Panc1 (cell line): ENCODE measurements around the gene GMPR.

Experiments
- POLR2AphosphoS5 ChIP-seq: IDR thresholded peaks from 2 replicates; pipeline ENCODE4 v1.6.1; 2012; ENCODE audit warnings: mild to moderate bottlenecking, low read depth, low read length, moderate library complexity
- REST ChIP-seq, 2 experiments: IDR thresholded peaks; 2 replicates each; pipeline ENCODE4 v1.6.1; 2011 to 2012; ENCODE audit warnings: low read depth in 2 of 2, control low read depth in 1 of 2, low read length in 1 of 2, mild to moderate bottlenecking in 1 of 2, moderate library complexity in 1 of 2; ENCODE audit not compliant: insufficient read depth in 1 of 2
- SIN3A ChIP-seq: IDR thresholded peaks from 2 replicates; pipeline ENCODE4 v1.6.1; 2012; ENCODE audit warnings: low read depth, mild to moderate bottlenecking, low read length, moderate library complexity, borderline replicate concordance; ENCODE audit not compliant: insufficient read depth
- TCF7L2 ChIP-seq: IDR thresholded peaks from 2 replicates; pipeline ENCODE4 v1.6.1; 2011; ENCODE audit warnings: mild to moderate bottlenecking, low read depth, low read length, inconsistent platforms
- TF ChIP-seq, protein P1 (sequence below): fragments of 450-650 bp; IDR thresholded peaks from 2 replicates; pipeline ENCODE4 v1.5.1; 2017; ENCODE audit warnings: mild to moderate bottlenecking

- TF ChIP-seq POLR2AphosphoS5, result no peak
- TF ChIP-seq REST (IDR thresholded peaks at IDR 0.05; ENCODE audit: insufficient read depth in 1 of 2, low read depth in 2 of 2, low read length in 1 of 2), result no peak
- TF ChIP-seq, protein P1, sequence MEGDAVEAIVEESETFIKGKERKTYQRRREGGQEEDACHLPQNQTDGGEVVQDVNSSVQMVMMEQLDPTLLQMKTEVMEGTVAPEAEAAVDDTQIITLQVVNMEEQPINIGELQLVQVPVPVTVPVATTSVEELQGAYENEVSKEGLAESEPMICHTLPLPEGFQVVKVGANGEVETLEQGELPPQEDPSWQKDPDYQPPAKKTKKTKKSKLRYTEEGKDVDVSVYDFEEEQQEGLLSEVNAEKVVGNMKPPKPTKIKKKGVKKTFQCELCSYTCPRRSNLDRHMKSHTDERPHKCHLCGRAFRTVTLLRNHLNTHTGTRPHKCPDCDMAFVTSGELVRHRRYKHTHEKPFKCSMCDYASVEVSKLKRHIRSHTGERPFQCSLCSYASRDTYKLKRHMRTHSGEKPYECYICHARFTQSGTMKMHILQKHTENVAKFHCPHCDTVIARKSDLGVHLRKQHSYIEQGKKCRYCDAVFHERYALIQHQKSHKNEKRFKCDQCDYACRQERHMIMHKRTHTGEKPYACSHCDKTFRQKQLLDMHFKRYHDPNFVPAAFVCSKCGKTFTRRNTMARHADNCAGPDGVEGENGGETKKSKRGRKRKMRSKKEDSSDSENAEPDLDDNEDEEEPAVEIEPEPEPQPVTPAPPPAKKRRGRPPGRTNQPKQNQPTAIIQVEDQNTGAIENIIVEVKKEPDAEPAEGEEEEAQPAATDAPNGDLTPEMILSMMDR, result no peak
- TF ChIP-seq TCF7L2, result no peak
- no peak for TF ChIP-seq SIN3A
Observed at GRCh38 chr6:16329233-16329632, 90.8 kb downstream of the GMPR start.
